ENCODE measurements around the gene PTPN18. TPM values are rescaled to one million over a fixed set of nuclear protein-coding genes. Genes with fewer than 3 reads are reported as not detected.

The PTPN18 gene
- total and polyA plus RNA-seq, 3 donors from 2014 or later, result 23.3 to 33.0 (median 23.4) TPM

- 90 to 93% methylated on average over 3 to 4 of the region's 4 CpGs for WGBS, 2 donors
- H3K4me3 ChIP-seq, result no peak overlapping the region
- H3K9me3 ChIP-seq, result no peaks in the 10 kb centered on the region
- TF ChIP-seq POLR2A (IDR thresholded peaks at IDR 0.05) (no peak), CTCF (IDR thresholded peaks at IDR 0.05) (no peak)
- H3K36me3 ChIP-seq (ENCODE audit: low read depth, missing control alignments), result no peaks in the 10 kb centered on the region
- no peaks in the 10 kb centered on the region for H3K27me3 ChIP-seq
- intact Hi-C loops (cut with DNase I; ENCODE audit: low total_unique reads), result no loop called here
- peaks cover 16% of the 10 kb centered on the region for H3K4me1 ChIP-seq
- DNase-seq, result no peak
- H3K27ac ChIP-seq, result no peak overlapping the region
Observed at GRCh38 chr2:130344578-130344977, 11.3 kb upstream of the PTPN18 start.

GRCh38 chr2:130345091-130345490, 10.8 kb upstream of the PTPN18 start:
- TF ChIP-seq POLR2A (IDR thresholded peaks at IDR 0.05) (no peak), CTCF (IDR thresholded peaks at IDR 0.05) (no peak)
- intact Hi-C loops (cut with DNase I; ENCODE audit: low total_unique reads), result no loop called here
- no peak for DNase-seq
- H3K27me3 ChIP-seq, result no peaks in the 10 kb centered on the region
- H3K4me3 ChIP-seq, result no peak overlapping the region
- no peaks in the 10 kb centered on the region for H3K9me3 ChIP-seq
- H3K36me3 ChIP-seq (ENCODE audit: low read depth, missing control alignments), result no peaks in the 10 kb centered on the region
- H3K4me1 ChIP-seq, result peaks cover 16% of the 10 kb centered on the region
- WGBS, 2 donors, result 94 to 95% methylated on average over 11 to 13 of the region's 13 CpGs
- no peak overlapping the region for H3K27ac ChIP-seq

GRCh38 chr2:130345611-130346010, 10.2 kb upstream of the PTPN18 start:
- Histone ChIP-seq H3K36me3 (ENCODE audit: low read depth, missing control alignments) (no peaks in the 10 kb centered on the region), H3K27me3 (no peaks in the 10 kb centered on the region), H3K4me1 (peaks cover 16% of the 10 kb centered on the region), H3K4me3 (no peak overlapping the region), H3K27ac (no peak overlapping the region), H3K9me3 (no peaks in the 10 kb centered on the region)
- no peak for DNase-seq
- intact Hi-C loops (cut with DNase I; ENCODE audit: low total_unique reads), result no loop called here
- TF ChIP-seq POLR2A (IDR thresholded peaks at IDR 0.05) (no peak), CTCF (IDR thresholded peaks at IDR 0.05) (no peak)
- WGBS, 2 donors, result 92 to 94% methylated on average over 20 to 21 of the region's 21 CpGs

- 93 to 95% methylated on average over 10 to 26 of the region's 26 CpGs for WGBS, 2 donors
- Histone ChIP-seq H3K9me3 (no peaks in the 10 kb centered on the region), H3K4me1 (peaks cover 15% of the 10 kb centered on the region), H3K36me3 (ENCODE audit: low read depth, missing control alignments) (no peaks in the 10 kb centered on the region), H3K27ac (no peak overlapping the region), H3K27me3 (no peaks in the 10 kb centered on the region), H3K4me3 (no peak overlapping the region)
- intact Hi-C loops (cut with DNase I; ENCODE audit: low total_unique reads), result no loop called here
- no peak for TF ChIP-seq POLR2A (IDR thresholded peaks at IDR 0.05)
- no peak for TF ChIP-seq CTCF (IDR thresholded peaks at IDR 0.05)
- no peak for DNase-seq
Observed at GRCh38 chr2:130346041-130346740, 9.7 kb upstream of the PTPN18 start.

GRCh38 chr2:130346741-130347066, 9.2 kb upstream of the PTPN18 start:
- H3K9me3 ChIP-seq, result no peaks in the 10 kb centered on the region
- DNase-seq, result no peak
- H3K4me1 ChIP-seq, result peaks cover 11% of the 10 kb centered on the region
- intact Hi-C loops (cut with DNase I; ENCODE audit: low total_unique reads), result no loop called here
- no peak overlapping the region for H3K27ac ChIP-seq
- H3K4me3 ChIP-seq, result no peak overlapping the region
- TF ChIP-seq POLR2A (IDR thresholded peaks at IDR 0.05), result no peak
- TF ChIP-seq CTCF (IDR thresholded peaks at IDR 0.05), result no peak
- no peaks in the 10 kb centered on the region for H3K27me3 ChIP-seq
- WGBS, 2 donors, result 80 to 91% methylated on average over 4 of the region's 4 CpGs
- no peaks in the 10 kb centered on the region for H3K36me3 ChIP-seq (ENCODE audit: low read depth, missing control alignments)
